ENCODE results near the gene TIGD2. TPM values are rescaled to one million over a fixed set of nuclear protein-coding genes. Genes with fewer than 3 reads are reported as not detected.

The TIGD2 gene
- total and polyA plus RNA-seq, 10 donors: 2.2 to 8.0 (median 5.3) TPM

DNA sequence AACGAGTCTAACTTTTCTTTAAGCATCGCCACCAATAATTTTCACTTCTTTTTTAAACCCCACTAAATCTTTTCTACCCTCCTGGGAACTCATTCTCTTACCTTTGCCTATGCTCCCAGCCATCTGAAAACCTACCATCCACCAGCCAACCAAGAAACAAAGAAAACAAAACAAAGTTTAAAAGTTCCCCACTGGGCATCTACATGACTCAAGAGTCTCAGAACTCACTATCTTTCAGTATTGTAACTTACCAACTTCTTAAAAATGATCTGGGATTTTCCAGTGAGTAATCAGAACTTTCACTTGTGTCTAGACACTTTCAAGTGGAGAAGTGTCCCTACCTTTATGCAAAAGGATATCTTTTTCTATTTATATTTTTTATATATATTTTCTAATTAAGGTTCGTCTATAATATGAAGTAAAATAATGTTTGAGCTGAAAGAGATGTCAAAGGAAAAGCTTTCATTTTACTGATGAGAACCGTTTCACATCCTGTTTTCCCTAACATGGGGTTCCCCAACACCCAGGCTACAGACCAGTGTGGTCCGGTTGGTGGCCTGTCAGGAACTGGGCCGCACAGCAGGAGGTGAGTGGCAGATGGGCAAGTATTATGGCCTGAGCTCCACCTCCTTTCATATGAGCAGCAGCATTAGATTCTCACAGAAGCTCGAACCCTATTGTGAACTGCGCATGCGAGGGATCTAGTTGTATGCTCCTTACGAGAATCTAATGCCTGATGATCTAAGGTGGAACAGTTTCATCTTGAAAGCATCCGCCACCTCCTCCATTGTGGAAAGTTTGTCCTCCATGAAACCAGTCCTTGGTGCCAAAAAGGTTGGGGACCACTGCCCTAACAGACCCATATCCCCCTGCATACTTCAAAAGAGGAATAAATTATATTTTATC, 9.8 kb upstream of the TIGD2 start:
- peaks cover 0 to 4% (median 0%) of the 10 kb centered on the region in 7 donors for H3K27me3 ChIP-seq (replicated peaks in 1 of 7)
- peak; percentile 59 for DNase-seq
- H3K27ac ChIP-seq: no peak overlapping the region
- WGBS, 5 donors: 66 to 82% (median 79%) methylated on average over 11 of the region's 11 CpGs
- no peak overlapping the region for H3K4me3 ChIP-seq
- no peaks in the 10 kb centered on the region for H3K9me3 ChIP-seq
- intact Hi-C loops (cut with DNase I; ENCODE audit: low total_unique reads): no loop called here
- no peaks in the 10 kb centered on the region for H3K36me3 ChIP-seq
- TF ChIP-seq POLR2A (IDR thresholded peaks at IDR 0.05): no peak
- TF ChIP-seq, protein P1, sequence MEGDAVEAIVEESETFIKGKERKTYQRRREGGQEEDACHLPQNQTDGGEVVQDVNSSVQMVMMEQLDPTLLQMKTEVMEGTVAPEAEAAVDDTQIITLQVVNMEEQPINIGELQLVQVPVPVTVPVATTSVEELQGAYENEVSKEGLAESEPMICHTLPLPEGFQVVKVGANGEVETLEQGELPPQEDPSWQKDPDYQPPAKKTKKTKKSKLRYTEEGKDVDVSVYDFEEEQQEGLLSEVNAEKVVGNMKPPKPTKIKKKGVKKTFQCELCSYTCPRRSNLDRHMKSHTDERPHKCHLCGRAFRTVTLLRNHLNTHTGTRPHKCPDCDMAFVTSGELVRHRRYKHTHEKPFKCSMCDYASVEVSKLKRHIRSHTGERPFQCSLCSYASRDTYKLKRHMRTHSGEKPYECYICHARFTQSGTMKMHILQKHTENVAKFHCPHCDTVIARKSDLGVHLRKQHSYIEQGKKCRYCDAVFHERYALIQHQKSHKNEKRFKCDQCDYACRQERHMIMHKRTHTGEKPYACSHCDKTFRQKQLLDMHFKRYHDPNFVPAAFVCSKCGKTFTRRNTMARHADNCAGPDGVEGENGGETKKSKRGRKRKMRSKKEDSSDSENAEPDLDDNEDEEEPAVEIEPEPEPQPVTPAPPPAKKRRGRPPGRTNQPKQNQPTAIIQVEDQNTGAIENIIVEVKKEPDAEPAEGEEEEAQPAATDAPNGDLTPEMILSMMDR (IDR thresholded peaks at IDR 0.05 in 8 of 11, conservative IDR thresholded peaks at IDR 0.05 in 3 of 11): no peak
- TF ChIP-seq POLR2AphosphoS5 (IDR thresholded peaks at IDR 0.05): no peak
- no peaks in the 10 kb centered on the region for H3K4me1 ChIP-seq

- H3K27me3 ChIP-seq (replicated peaks in 1 of 7): peaks cover 0 to 24% (median 0%) of the 10 kb centered on the region in 7 donors
- no peak overlapping the region for H3K4me3 ChIP-seq
- H3K4me1 ChIP-seq: peaks cover 0 to 10% (median 7%) of the 10 kb centered on the region in 6 donors
- TF ChIP-seq, protein P1 (IDR thresholded peaks at IDR 0.05 in 8 of 11, conservative IDR thresholded peaks at IDR 0.05 in 3 of 11): no peak
- no peak for TF ChIP-seq POLR2A (IDR thresholded peaks at IDR 0.05)
- TF ChIP-seq POLR2AphosphoS5 (IDR thresholded peaks at IDR 0.05): no peak
- H3K36me3 ChIP-seq: no peaks in the 10 kb centered on the region
- DNase-seq: no peak
- intact Hi-C loops (cut with DNase I; ENCODE audit: low total_unique reads): no loop called here
- H3K27ac ChIP-seq: no peak overlapping the region
- peaks cover 0 to 5% (median 0%) of the 10 kb centered on the region in 8 donors for H3K9me3 ChIP-seq
- WGBS, 5 donors: 90 to 96% (median 92%) methylated on average over 6 of the region's 6 CpGs
These were observed 5.6 kb upstream of the TIGD2 start for GRCh38 chr4:89105726-89106125.

GRCh38 chr4:89108091-89108490, 3.2 kb upstream of the TIGD2 start:
- Histone ChIP-seq H3K4me3 (no peak overlapping the region), H3K27me3 (replicated peaks in 1 of 7) (peaks cover 0 to 26% (median 0%) of the 10 kb centered on the region in 7 donors), H3K4me1 (peaks cover 6 to 28% (median 20%) of the 10 kb centered on the region in 6 donors), H3K9me3 (peaks cover 0 to 5% (median 0%) of the 10 kb centered on the region in 8 donors), H3K36me3 (no peaks in the 10 kb centered on the region), H3K27ac (no peak overlapping the region)
- no peak for DNase-seq
- intact Hi-C loops (cut with DNase I; ENCODE audit: low total_unique reads): no loop called here
- TF ChIP-seq, protein P1 (IDR thresholded peaks at IDR 0.05 in 8 of 11, conservative IDR thresholded peaks at IDR 0.05 in 3 of 11): no peak
- TF ChIP-seq POLR2A (IDR thresholded peaks at IDR 0.05) (no peak), POLR2AphosphoS5 (IDR thresholded peaks at IDR 0.05) (no peak)
- WGBS, 5 donors: 88 to 94% (median 91%) methylated on average over 4 of the region's 4 CpGs

All from spleen (tissue), 11 donors.